Activated naive CD8-positive, alpha-beta T cell (primary cell): ENCODE measurements around the gene DCTN2.
A peak's percentile ranks its signal among the peaks of the same experiment; 100 is the strongest.

Experiments
- H3K27ac Mint-ChIP-seq: one replicate; pipeline ENCODE4 v1.8.0; 2021; ENCODE audit warnings: mixed read lengths
- H3K27me3 Mint-ChIP-seq: one replicate; pipeline ENCODE4 v1.8.0; 2021; ENCODE audit warnings: mixed read lengths
- H3K36me3 Mint-ChIP-seq: one replicate; pipeline ENCODE4 v1.8.0; 2021; ENCODE audit warnings: mixed read lengths
- H3K4me1 Mint-ChIP-seq: one replicate; pipeline ENCODE4 v1.8.0; 2021; ENCODE audit warnings: low read depth, mixed read lengths
- H3K4me3 Mint-ChIP-seq: one replicate; pipeline ENCODE4 v1.8.0; 2021; ENCODE audit warnings: mild to moderate bottlenecking, mixed read lengths
- H3K9me3 Mint-ChIP-seq: one replicate; pipeline ENCODE4 v1.8.0; 2021; ENCODE audit warnings: low read depth, mixed read lengths

Gene DCTN2

DNA sequence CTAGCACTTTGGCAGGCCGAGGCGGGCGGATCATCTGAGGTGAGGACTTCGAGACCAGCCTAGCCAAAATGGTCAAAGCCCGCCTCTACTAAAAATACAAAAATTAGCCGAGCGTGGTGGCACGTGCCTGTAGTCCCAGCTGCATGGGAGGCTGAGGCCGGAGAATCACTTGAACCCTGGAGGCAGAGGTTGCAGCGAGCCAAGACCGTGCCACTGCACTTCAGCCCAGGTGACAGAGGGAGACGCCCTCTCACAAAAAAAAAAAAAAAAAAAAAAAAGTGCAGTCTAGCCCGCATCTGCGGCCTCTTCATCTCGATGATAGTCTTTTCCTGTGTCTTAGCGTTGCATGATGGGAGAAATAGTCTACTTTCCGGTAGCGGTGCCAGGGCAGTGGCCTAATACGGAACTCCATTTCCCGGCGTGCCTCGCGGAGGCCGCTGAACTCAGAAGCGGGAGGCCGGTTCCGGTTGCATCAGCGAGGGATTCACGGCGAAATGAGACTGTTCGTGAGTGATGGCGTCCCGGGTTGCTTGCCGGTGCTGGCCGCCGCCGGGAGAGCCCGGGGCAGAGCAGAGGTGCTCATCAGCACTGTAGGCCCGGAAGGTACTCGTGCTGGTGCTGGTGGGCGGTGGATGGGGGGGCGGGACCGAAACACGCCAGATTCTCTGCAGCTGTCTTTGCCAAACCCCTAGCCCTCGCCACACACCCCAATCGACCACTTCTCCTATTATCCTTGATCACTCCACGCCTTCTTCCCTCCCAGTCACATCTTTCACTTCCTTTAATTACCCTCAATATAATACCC lies 59.2 kb downstream of the DCTN2 start, which contains the start of gene MARS1:
MARS1 (plus strand) TSS at position 472 of the 805 bp plus-strand sequence; CDS start at position 495, 23 bp downstream.
- H3K4me1 Mint-ChIP-seq: peaks cover 31% of the 10 kb centered on the region

DNA sequence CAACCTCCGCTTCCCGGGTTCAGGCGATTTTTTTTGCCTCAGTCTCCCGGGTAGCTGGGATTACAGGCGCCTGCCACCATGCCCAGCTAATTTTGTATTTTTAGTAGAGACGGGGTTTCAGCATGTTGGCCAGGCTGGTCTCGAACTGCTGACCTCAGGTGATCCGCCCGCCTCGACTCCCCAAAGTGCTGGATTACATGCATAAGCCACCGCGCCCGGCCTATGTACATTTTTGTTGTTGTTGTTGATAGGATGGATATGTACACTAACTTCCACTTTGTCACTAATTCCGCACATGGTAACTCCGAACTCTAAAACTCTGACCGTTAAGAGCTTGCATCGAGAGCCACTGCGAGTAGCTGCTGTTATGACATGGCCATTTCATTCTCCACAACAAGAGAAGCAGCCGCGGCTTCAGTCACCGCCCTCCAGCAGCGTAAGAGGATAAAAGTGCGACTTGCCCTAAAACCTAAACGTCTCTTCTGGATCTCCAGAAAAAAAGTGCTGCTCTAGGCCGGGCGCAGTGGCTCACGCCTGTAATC lies 59.9 kb downstream of the DCTN2 start:
- Mint-ChIP-seq H3K36me3 (peaks cover 12% of the 10 kb centered on the region), H3K27me3 (no peaks in the 10 kb centered on the region), H3K27ac (peak overlapping the region; percentile 98), H3K9me3 (no peaks in the 10 kb centered on the region), H3K4me1 (peaks cover 31% of the 10 kb centered on the region), H3K4me3 (no peak overlapping the region)

More for the DNA sequence above, 59.2 kb downstream of the DCTN2 start, which contains the start of gene MARS1:
- peak within 1 kb of the TSS; percentile 98 for H3K27ac Mint-ChIP-seq
- H3K27me3 Mint-ChIP-seq: no peaks in the 10 kb centered on the region
- H3K9me3 Mint-ChIP-seq: no peaks in the 10 kb centered on the region
- peaks cover 15% of the 10 kb centered on the region for H3K36me3 Mint-ChIP-seq
- peak within 1 kb of the TSS; percentile 90 for H3K4me3 Mint-ChIP-seq

GRCh38 chr12:57485695-57486094 lies 61.3 kb downstream of the DCTN2 start:
- H3K4me3 Mint-ChIP-seq: no peak overlapping the region
- peaks cover 39% of the 10 kb centered on the region for H3K4me1 Mint-ChIP-seq
- no peaks in the 10 kb centered on the region for H3K9me3 Mint-ChIP-seq
- no peaks in the 10 kb centered on the region for H3K27me3 Mint-ChIP-seq
- H3K36me3 Mint-ChIP-seq: peaks cover 10% of the 10 kb centered on the region
- H3K27ac Mint-ChIP-seq: no peak overlapping the region

GRCh38 chr12:57483466-57483865 lies 63.5 kb downstream of the DCTN2 start:
- H3K4me3 Mint-ChIP-seq: no peak overlapping the region
- H3K36me3 Mint-ChIP-seq: peaks cover 2% of the 10 kb centered on the region
- no peaks in the 10 kb centered on the region for H3K9me3 Mint-ChIP-seq
- H3K4me1 Mint-ChIP-seq: peaks cover 47% of the 10 kb centered on the region
- H3K27me3 Mint-ChIP-seq: no peaks in the 10 kb centered on the region
- peak overlapping the region; percentile 31 for H3K27ac Mint-ChIP-seq

- Mint-ChIP-seq H3K36me3 (peaks cover 2% of the 10 kb centered on the region), H3K27ac (peak overlapping the region; percentile 100), H3K4me3 (peak overlapping the region; percentile 6), H3K27me3 (no peaks in the 10 kb centered on the region), H3K9me3 (no peaks in the 10 kb centered on the region), H3K4me1 (peaks cover 56% of the 10 kb centered on the region)
Measured at GRCh38 chr12:57481671-57482070, 65.3 kb downstream of the DCTN2 start.
